SK-N-SH treated with all-trans-retinoic acid at 6 μM for 48 hours (cell line): Measurements from ENCODE around the gene TLCD1.

Experiments
- ARNTL ChIP-seq: fragments of 450-650 bp; formaldehyde crosslinking; IDR thresholded peaks from 2 replicates; pipeline ENCODE4 v1.5.0; 2020; ENCODE audit warnings: low read depth, mild to moderate bottlenecking, moderate library complexity, borderline replicate concordance
- BACH2 ChIP-seq: fragments of 250-450 bp; sonication (Bioruptor Pico); IDR thresholded peaks from 2 replicates; pipeline ENCODE4 v1.9.0; 2021; ENCODE audit warnings: mild to moderate bottlenecking, borderline replicate concordance
- GLIS3 ChIP-seq: fragments of 250-450 bp; sonication (Bioruptor Pico); IDR thresholded peaks from 2 replicates; pipeline ENCODE4 v1.5.0; 2020; ENCODE audit warnings: mild to moderate bottlenecking, moderate library complexity
- OSR1 ChIP-seq: fragments of 250-450 bp; sonication (Bioruptor Pico); IDR thresholded peaks from 2 replicates; pipeline ENCODE4 v1.8.0; 2022; ENCODE audit warnings: moderate library complexity, mild to moderate bottlenecking, inconsistent platforms
- RARB ChIP-seq: fragments of 250-450 bp; sonication (Bioruptor Pico); IDR thresholded peaks from 2 replicates; pipeline ENCODE4 v1.8.0; 2021; ENCODE audit warnings: mild to moderate bottlenecking, moderate library complexity
- ZFP30 ChIP-seq: fragments of 450-650 bp; formaldehyde crosslinking; IDR thresholded peaks from 2 replicates; pipeline ENCODE4 v1.5.0; 2022; ENCODE audit warnings: mild to moderate bottlenecking, moderate library complexity
- ZNF565 ChIP-seq: fragments of 450-650 bp; formaldehyde crosslinking; conservative IDR thresholded peaks from 2 replicates; pipeline ENCODE4 v1.5.0; 2020; ENCODE audit warnings: low read depth, mild to moderate bottlenecking, moderate library complexity
- TF ChIP-seq, protein P1 (sequence below): fragments of 250-450 bp; sonication (Bioruptor Pico); IDR thresholded peaks from 2 replicates; pipeline ENCODE4 v1.8.0; 2020; ENCODE audit warnings: mild to moderate bottlenecking, moderate library complexity, borderline replicate concordance

DNA sequence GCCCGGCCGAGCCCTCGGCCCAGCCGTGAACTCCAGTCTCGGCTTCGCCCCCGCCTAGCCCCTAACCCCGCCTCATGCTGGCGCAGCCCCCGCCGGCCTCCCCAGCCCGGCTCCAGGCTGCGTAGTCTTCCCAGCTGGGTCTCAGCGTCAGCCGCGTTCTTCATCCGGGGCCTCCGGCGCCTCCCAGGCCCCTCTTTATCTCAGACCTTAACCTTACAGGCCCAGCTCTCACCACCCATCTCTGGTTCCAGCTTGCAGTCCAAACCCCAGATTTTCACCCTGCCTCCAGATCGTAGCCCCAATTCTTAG lies 14.4 kb downstream of the TLCD1 start, which contains the start of gene PROCA1:
- TF ChIP-seq ZFP30 (CRISPR knock-in tag) (no peak), ARNTL (CRISPR knock-in tag) (no peak), OSR1 (CRISPR knock-in tag) (no peak), RARB (no peak), ZNF565 (CRISPR knock-in tag) (no peak), BACH2 (no peak), GLIS3 (CRISPR knock-in tag) (no peak)
- TF ChIP-seq, protein P1, sequence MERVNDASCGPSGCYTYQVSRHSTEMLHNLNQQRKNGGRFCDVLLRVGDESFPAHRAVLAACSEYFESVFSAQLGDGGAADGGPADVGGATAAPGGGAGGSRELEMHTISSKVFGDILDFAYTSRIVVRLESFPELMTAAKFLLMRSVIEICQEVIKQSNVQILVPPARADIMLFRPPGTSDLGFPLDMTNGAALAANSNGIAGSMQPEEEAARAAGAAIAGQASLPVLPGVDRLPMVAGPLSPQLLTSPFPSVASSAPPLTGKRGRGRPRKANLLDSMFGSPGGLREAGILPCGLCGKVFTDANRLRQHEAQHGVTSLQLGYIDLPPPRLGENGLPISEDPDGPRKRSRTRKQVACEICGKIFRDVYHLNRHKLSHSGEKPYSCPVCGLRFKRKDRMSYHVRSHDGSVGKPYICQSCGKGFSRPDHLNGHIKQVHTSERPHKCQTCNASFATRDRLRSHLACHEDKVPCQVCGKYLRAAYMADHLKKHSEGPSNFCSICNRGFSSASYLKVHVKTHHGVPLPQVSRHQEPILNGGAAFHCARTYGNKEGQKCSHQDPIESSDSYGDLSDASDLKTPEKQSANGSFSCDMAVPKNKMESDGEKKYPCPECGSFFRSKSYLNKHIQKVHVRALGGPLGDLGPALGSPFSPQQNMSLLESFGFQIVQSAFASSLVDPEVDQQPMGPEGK (CRISPR knock-in tag) = no peak
